Measurements from ENCODE around the gene IL1RAPL2.
"Not testable (repeated sequence)": the region's sequence is repeated elsewhere in the genome, so short reads cannot be mapped to it uniquely, and the experiment has no call there.

IL1RAPL2 gene

GRCh38 chrX:105653891-105654290, 1087.9 kb downstream of the IL1RAPL2 start:
- Histone ChIP-seq H3K4me1 (ENCODE audit: insufficient read depth, low read length) (no peaks in the 10 kb centered on the region), H3K36me3 (ENCODE audit: insufficient read depth, low read length) (no peaks in the 10 kb centered on the region), H3K27ac (ENCODE audit: low read depth, low read length) (no peak overlapping the region), H3K9me3 (ENCODE audit: insufficient read depth, low read depth, low read length) (no peaks in the 10 kb centered on the region), H3K27me3 (ENCODE audit: insufficient read depth, low read length) (no peaks in the 10 kb centered on the region), H3K9ac (ENCODE audit: low read depth, low read length) (no peak overlapping the region), H3K4me3 (ENCODE audit: low read length) (no peak overlapping the region)
- WGBS: 100% methylated on average over 1 of the region's 2 CpGs

- no peak overlapping the region for H3K4me3 ChIP-seq (ENCODE audit: low read length)
Observed at GRCh38 chrX:105658136-105658535, 1092.1 kb downstream of the IL1RAPL2 start.

GRCh38 chrX:105662248-105662647, 1096.2 kb downstream of the IL1RAPL2 start:
- 100% methylated on average over 2 of the region's 2 CpGs for WGBS
- no peaks in the 10 kb centered on the region for H3K9me3 ChIP-seq (ENCODE audit: insufficient read depth, low read depth, low read length)
- no peak overlapping the region for H3K27ac ChIP-seq (ENCODE audit: low read depth, low read length)
- H3K4me3 ChIP-seq (ENCODE audit: low read length): no peak overlapping the region
- no peaks in the 10 kb centered on the region for H3K4me1 ChIP-seq (ENCODE audit: insufficient read depth, low read length)
- no peaks in the 10 kb centered on the region for H3K27me3 ChIP-seq (ENCODE audit: insufficient read depth, low read length)
- no peaks in the 10 kb centered on the region for H3K36me3 ChIP-seq (ENCODE audit: insufficient read depth, low read length)
- no peak overlapping the region for H3K9ac ChIP-seq (ENCODE audit: low read depth, low read length)

More at GRCh38 chrX:105658136-105658535, 1092.1 kb downstream of the IL1RAPL2 start:
- Histone ChIP-seq H3K4me1 (ENCODE audit: insufficient read depth, low read length) (no peaks in the 10 kb centered on the region), H3K9me3 (ENCODE audit: insufficient read depth, low read depth, low read length) (no peaks in the 10 kb centered on the region), H3K27me3 (ENCODE audit: insufficient read depth, low read length) (no peaks in the 10 kb centered on the region), H3K36me3 (ENCODE audit: insufficient read depth, low read length) (no peaks in the 10 kb centered on the region), H3K9ac (ENCODE audit: low read depth, low read length) (no peak overlapping the region), H3K27ac (ENCODE audit: low read depth, low read length) (no peak overlapping the region)
- 100% methylated on average over 1 of the region's 2 CpGs for WGBS

- H3K27me3 ChIP-seq (ENCODE audit: insufficient read depth, low read length): no peaks in the 10 kb centered on the region
- no peak overlapping the region for H3K27ac ChIP-seq (ENCODE audit: low read depth, low read length)
- no peaks in the 10 kb centered on the region for H3K36me3 ChIP-seq (ENCODE audit: insufficient read depth, low read length)
- H3K9me3 ChIP-seq (ENCODE audit: insufficient read depth, low read depth, low read length): no peaks in the 10 kb centered on the region
- no peak overlapping the region for H3K9ac ChIP-seq (ENCODE audit: low read depth, low read length)
- H3K4me1 ChIP-seq (ENCODE audit: insufficient read depth, low read length): no peaks in the 10 kb centered on the region
- 95% methylated on average over 2 of the region's 2 CpGs for WGBS
- no peak overlapping the region for H3K4me3 ChIP-seq (ENCODE audit: low read length)
Observed at GRCh38 chrX:105664243-105664642, 1098.2 kb downstream of the IL1RAPL2 start.

GRCh38 chrX:105684288-105684687, 1118.3 kb downstream of the IL1RAPL2 start:
- H3K36me3 ChIP-seq (ENCODE audit: insufficient read depth, low read length); H3K27me3 ChIP-seq (ENCODE audit: insufficient read depth, low read length); H3K4me3 ChIP-seq (ENCODE audit: low read length); H3K4me1 ChIP-seq (ENCODE audit: insufficient read depth, low read length); H3K9me3 ChIP-seq (ENCODE audit: insufficient read depth, low read depth, low read length); H3K9ac ChIP-seq (ENCODE audit: low read depth, low read length); H3K27ac ChIP-seq (ENCODE audit: low read depth, low read length): not testable (repeated sequence)
- WGBS: 96% methylated on average over 7 of the region's 7 CpGs

- H3K27ac ChIP-seq (ENCODE audit: low read depth, low read length): no peak overlapping the region
- 0 out of 2 replicates have a peak, but pooled peaks cover 3% of the 10 kb centered on the region for H3K4me1 ChIP-seq (ENCODE audit: insufficient read depth, low read length)
- WGBS: no CpG with 5 or more reads among the region's 1 CpG
- H3K9me3 ChIP-seq (ENCODE audit: insufficient read depth, low read depth, low read length): no peaks in the 10 kb centered on the region
- no peaks in the 10 kb centered on the region for H3K27me3 ChIP-seq (ENCODE audit: insufficient read depth, low read length)
- no peak overlapping the region for H3K9ac ChIP-seq (ENCODE audit: low read depth, low read length)
- no peaks in the 10 kb centered on the region for H3K36me3 ChIP-seq (ENCODE audit: insufficient read depth, low read length)
- H3K4me3 ChIP-seq (ENCODE audit: low read length): no peak overlapping the region
Observed at GRCh38 chrX:105694839-105695238, 1128.8 kb downstream of the IL1RAPL2 start.

GRCh38 chrX:105695451-105695850, 1129.5 kb downstream of the IL1RAPL2 start:
- no peak overlapping the region for H3K9ac ChIP-seq (ENCODE audit: low read depth, low read length)
- H3K9me3 ChIP-seq (ENCODE audit: insufficient read depth, low read depth, low read length): no peaks in the 10 kb centered on the region
- peaks cover 9% of the 10 kb centered on the region; the same call in 1 of the 2 replicates for H3K4me1 ChIP-seq (ENCODE audit: insufficient read depth, low read length)
- no peaks in the 10 kb centered on the region for H3K36me3 ChIP-seq (ENCODE audit: insufficient read depth, low read length)
- H3K27me3 ChIP-seq (ENCODE audit: insufficient read depth, low read length): no peaks in the 10 kb centered on the region
- no peak overlapping the region for H3K4me3 ChIP-seq (ENCODE audit: low read length)
- 100% methylated on average over 1 of the region's 1 CpG for WGBS
- no peak overlapping the region for H3K27ac ChIP-seq (ENCODE audit: low read depth, low read length)

GRCh38 chrX:105696870-105697269, 1130.9 kb downstream of the IL1RAPL2 start:
- no peak overlapping the region for H3K9ac ChIP-seq (ENCODE audit: low read depth, low read length)
- WGBS: 61% methylated on average over 2 of the region's 2 CpGs

GRCh38 chrX:105697984-105698781, 1132.2 kb downstream of the IL1RAPL2 start:
- Histone ChIP-seq H3K4me1 (ENCODE audit: insufficient read depth, low read length) (peaks cover 15% of the 10 kb centered on the region), H3K27me3 (ENCODE audit: insufficient read depth, low read length) (no peaks in the 10 kb centered on the region), H3K9ac (ENCODE audit: low read depth, low read length) (no peak overlapping the region), H3K36me3 (ENCODE audit: insufficient read depth, low read length) (no peaks in the 10 kb centered on the region), H3K27ac (ENCODE audit: low read depth, low read length) (no peak overlapping the region), H3K4me3 (ENCODE audit: low read length) (no peak overlapping the region), H3K9me3 (ENCODE audit: insufficient read depth, low read depth, low read length) (no peaks in the 10 kb centered on the region)
- WGBS: no CpG with 5 or more reads among the region's 2 CpGs

More at GRCh38 chrX:105696870-105697269, 1130.9 kb downstream of the IL1RAPL2 start:
- Histone ChIP-seq H3K4me3 (ENCODE audit: low read length) (no peak overlapping the region), H3K4me1 (ENCODE audit: insufficient read depth, low read length) (peaks cover 15% of the 10 kb centered on the region), H3K36me3 (ENCODE audit: insufficient read depth, low read length) (no peaks in the 10 kb centered on the region), H3K9me3 (ENCODE audit: insufficient read depth, low read depth, low read length) (no peaks in the 10 kb centered on the region), H3K27ac (ENCODE audit: low read depth, low read length) (no peak overlapping the region), H3K27me3 (ENCODE audit: insufficient read depth, low read length) (no peaks in the 10 kb centered on the region)

- H3K9me3 ChIP-seq (ENCODE audit: insufficient read depth, low read depth, low read length): no peaks in the 10 kb centered on the region
- no peak overlapping the region for H3K27ac ChIP-seq (ENCODE audit: low read depth, low read length)
- no peaks in the 10 kb centered on the region for H3K27me3 ChIP-seq (ENCODE audit: insufficient read depth, low read length)
- WGBS: no CpG with 5 or more reads among the region's 1 CpG
- H3K9ac ChIP-seq (ENCODE audit: low read depth, low read length): no peak overlapping the region
- H3K36me3 ChIP-seq (ENCODE audit: insufficient read depth, low read length): no peaks in the 10 kb centered on the region
- H3K4me1 ChIP-seq (ENCODE audit: insufficient read depth, low read length): peaks cover 15% of the 10 kb centered on the region
- no peak overlapping the region for H3K4me3 ChIP-seq (ENCODE audit: low read length)
Observed at GRCh38 chrX:105700331-105700730, 1134.3 kb downstream of the IL1RAPL2 start.

GRCh38 chrX:105701310-105702052, 1135.5 kb downstream of the IL1RAPL2 start:
- WGBS: 71% methylated on average over 2 of the region's 3 CpGs
- Histone ChIP-seq H3K9ac (ENCODE audit: low read depth, low read length) (no peak overlapping the region), H3K27ac (ENCODE audit: low read depth, low read length) (no peak overlapping the region), H3K4me3 (ENCODE audit: low read length) (no peak overlapping the region), H3K9me3 (ENCODE audit: insufficient read depth, low read depth, low read length) (no peaks in the 10 kb centered on the region), H3K27me3 (ENCODE audit: insufficient read depth, low read length) (no peaks in the 10 kb centered on the region), H3K4me1 (ENCODE audit: insufficient read depth, low read length) (peaks cover 15% of the 10 kb centered on the region), H3K36me3 (ENCODE audit: insufficient read depth, low read length) (no peaks in the 10 kb centered on the region)

Data from HUES64 (cell line).